CD8-positive, alpha-beta memory T cell (primary cell): Measurements from ENCODE around the gene SPATS2. TPM values are rescaled to one million over a fixed set of nuclear protein-coding genes. Genes with fewer than 3 reads are reported as not detected.
A peak's percentile ranks its signal among the peaks of the same experiment; 100 is the strongest.

Experiments used
- CTCF ChIA-PET: fragments of 350-600 bp; sonication (Branson Sonifier 250); formaldehyde crosslinking; loops from one replicate; lab custom pipeline; 2021; ENCODE audit warnings: antibody characterized with exemption; lab: Charles Lee
- POLR2A ChIA-PET: fragments of 350-600 bp; sonication (Branson Sonifier 250); formaldehyde crosslinking; loops from one replicate; lab custom pipeline; 2021; ENCODE audit warnings: antibody characterized with exemption; lab: Charles Lee
- DNase-seq, 5 donors: peaks; one replicate each; pipeline versions ENCODE4 v3.0.0 to v3.0.0-alpha.2; 2020 to 2022; ENCODE audit warnings: mixed read lengths in 1 of 5
- H3K27ac ChIP-seq: one replicate; pipeline ENCODE4 v1.7.0; 2013; ENCODE audit warnings: low read depth, mild to moderate bottlenecking, low read length, moderate library complexity
- H3K27me3 ChIP-seq: 2 replicates; pipeline ENCODE4 v1.7.0; 2013; ENCODE audit warnings: low read length, mild to moderate bottlenecking; ENCODE audit not compliant: insufficient read depth, poor library complexity, severe bottlenecking
- H3K36me3 ChIP-seq: 2 replicates; pipeline ENCODE4 v1.7.0; 2013; ENCODE audit warnings: mild to moderate bottlenecking, low read length, moderate library complexity; ENCODE audit not compliant: insufficient read depth
- H3K4me1 ChIP-seq: 2 replicates; pipeline ENCODE4 v1.7.0; 2013; ENCODE audit warnings: mild to moderate bottlenecking, low read length, moderate library complexity; ENCODE audit not compliant: insufficient read depth
- H3K4me3 ChIP-seq: 2 replicates; pipeline ENCODE4 v1.7.0; 2013; ENCODE audit warnings: mild to moderate bottlenecking, low read length
- H3K9me3 ChIP-seq: 2 replicates; pipeline ENCODE4 v1.7.0; 2013; ENCODE audit warnings: mild to moderate bottlenecking, low read length
- H3K27ac Mint-ChIP-seq, 8 donors: one replicate each; pipeline ENCODE4 v1.8.0; 2020 to 2021; ENCODE audit warnings: mixed read lengths in 8 of 8, mild to moderate bottlenecking in 6 of 8, inconsistent platforms in 3 of 8, moderate library complexity in 3 of 8
- H3K27me3 Mint-ChIP-seq, 2 donors: one replicate each; pipeline ENCODE4 v1.8.0; 2020 to 2021; ENCODE audit warnings: mixed read lengths in 2 of 2, mild to moderate bottlenecking in 1 of 2, moderate library complexity in 1 of 2
- H3K36me3 Mint-ChIP-seq, 3 donors: one replicate each; pipeline ENCODE4 v1.8.0; 2020 to 2021; ENCODE audit warnings: mixed read lengths in 3 of 3, inconsistent platforms in 1 of 3, mild to moderate bottlenecking in 1 of 3
- H3K4me1 Mint-ChIP-seq, 3 donors: one replicate each; pipeline ENCODE4 v1.8.0; 2020 to 2021; ENCODE audit warnings: mixed read lengths in 3 of 3, inconsistent platforms in 1 of 3, mild to moderate bottlenecking in 1 of 3
- H3K4me3 Mint-ChIP-seq, 7 donors: one replicate each; pipeline ENCODE4 v1.8.0; 2020 to 2021; ENCODE audit warnings: mixed read lengths in 7 of 7, mild to moderate bottlenecking in 6 of 7, moderate library complexity in 4 of 7, inconsistent platforms in 2 of 7
- H3K9me3 Mint-ChIP-seq, 5 donors: one replicate each; pipeline ENCODE4 v1.8.0; 2020 to 2022; ENCODE audit warnings: mixed read lengths in 5 of 5, mild to moderate bottlenecking in 3 of 5, moderate library complexity in 2 of 5, inconsistent platforms in 1 of 5
- polyA plus RNA-seq: library from polyadenylated mRNA; unstranded; fragments of 300-500 nt; fragmentation: Illumina TruSeq; gene quantifications from one replicate; pipeline ENCODE4 v1.2.3, GENCODE V29; 2021
- total RNA-seq, 2 experiments: library from RNA; stranded (reverse); gene quantifications; one replicate each; pipeline ENCODE4 v1.2.3, GENCODE V29; 2021

The SPATS2 gene
- total and polyA plus RNA-seq, 3 experiments from 2014 or later: 7.6 to 9.4 (median 9.1) TPM

DNA sequence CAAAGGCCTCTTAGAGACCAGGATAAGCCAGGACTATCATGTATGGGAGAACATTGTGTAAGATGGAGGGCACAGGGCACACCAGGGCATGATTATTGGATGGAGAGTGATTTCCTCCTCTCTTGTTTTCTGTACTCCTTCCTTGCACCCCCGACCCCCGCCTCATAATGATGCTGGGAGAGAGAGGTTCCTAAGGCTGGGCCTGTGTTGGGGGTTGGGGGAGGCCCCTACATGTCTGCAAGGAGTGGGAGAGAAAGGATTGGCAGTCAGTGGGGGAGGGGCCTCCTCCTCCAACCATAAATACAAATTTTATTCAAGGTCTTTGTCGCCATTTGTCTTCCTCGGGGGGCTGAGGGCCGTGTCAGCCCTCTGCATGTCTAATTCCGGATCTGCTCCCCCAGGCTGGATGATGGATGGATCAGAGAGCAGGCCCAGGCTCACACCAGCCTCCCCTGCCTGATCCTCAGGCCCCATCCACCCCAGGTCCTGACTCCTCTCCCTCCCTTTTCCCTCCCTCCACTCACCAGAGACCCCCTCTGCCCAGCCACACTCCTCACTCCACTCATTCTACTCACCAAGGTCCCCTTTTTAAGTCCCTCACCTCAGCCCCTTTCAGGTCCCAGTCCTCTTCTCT is 28.3 kb upstream of the SPATS2 start:
- Mint-ChIP-seq H3K4me1 (peaks cover 30 to 52% (median 35%) of the 10 kb centered on the region in 3 donors), H3K9me3 (no peaks in the 10 kb centered on the region), H3K4me3 (no peak overlapping the region), H3K36me3 (no peaks in the 10 kb centered on the region), H3K27ac (no peak overlapping the region), H3K27me3 (peaks cover 42 to 49% of the 10 kb centered on the region in 2 donors)
- POLR2A ChIA-PET: no interaction called here
- Histone ChIP-seq H3K27ac (no peak overlapping the region), H3K9me3 (no peaks in the 10 kb centered on the region), H3K36me3 (no peaks in the 10 kb centered on the region), H3K4me1 (peaks cover 31% of the 10 kb centered on the region), H3K27me3 (peaks cover 36% of the 10 kb centered on the region), H3K4me3 (no peak overlapping the region)
- no peak for DNase-seq
- CTCF ChIA-PET: interaction anchor here (0.7 to 3.6 kb wide), 6 partner anchors 15 to 48 kb away, joined by 3 to 26 read pairs (median 4); partner anchors contain the start of genes SPATS2 and TROAP

GRCh38 chr12:49339464-49339861 is 27.8 kb upstream of the SPATS2 start:
- Histone ChIP-seq H3K27me3 (peaks cover 41% of the 10 kb centered on the region), H3K9me3 (no peaks in the 10 kb centered on the region), H3K4me3 (no peak overlapping the region), H3K27ac (no peak overlapping the region), H3K4me1 (peaks cover 34% of the 10 kb centered on the region), H3K36me3 (no peaks in the 10 kb centered on the region)
- Mint-ChIP-seq H3K27me3 (peaks cover 39 to 46% of the 10 kb centered on the region in 2 donors), H3K4me3 (no peak overlapping the region), H3K36me3 (no peaks in the 10 kb centered on the region), H3K27ac (no peak overlapping the region), H3K9me3 (no peaks in the 10 kb centered on the region), H3K4me1 (peaks cover 33 to 56% (median 40%) of the 10 kb centered on the region in 3 donors)
- POLR2A ChIA-PET: no interaction called here
- no peak for DNase-seq
- CTCF ChIA-PET: interaction anchor here (0.9 to 3.6 kb wide), 3 partner anchors 16 to 49 kb away, joined by 3 to 26 read pairs (median 3); no protein-coding TSS in a partner anchor

DNA sequence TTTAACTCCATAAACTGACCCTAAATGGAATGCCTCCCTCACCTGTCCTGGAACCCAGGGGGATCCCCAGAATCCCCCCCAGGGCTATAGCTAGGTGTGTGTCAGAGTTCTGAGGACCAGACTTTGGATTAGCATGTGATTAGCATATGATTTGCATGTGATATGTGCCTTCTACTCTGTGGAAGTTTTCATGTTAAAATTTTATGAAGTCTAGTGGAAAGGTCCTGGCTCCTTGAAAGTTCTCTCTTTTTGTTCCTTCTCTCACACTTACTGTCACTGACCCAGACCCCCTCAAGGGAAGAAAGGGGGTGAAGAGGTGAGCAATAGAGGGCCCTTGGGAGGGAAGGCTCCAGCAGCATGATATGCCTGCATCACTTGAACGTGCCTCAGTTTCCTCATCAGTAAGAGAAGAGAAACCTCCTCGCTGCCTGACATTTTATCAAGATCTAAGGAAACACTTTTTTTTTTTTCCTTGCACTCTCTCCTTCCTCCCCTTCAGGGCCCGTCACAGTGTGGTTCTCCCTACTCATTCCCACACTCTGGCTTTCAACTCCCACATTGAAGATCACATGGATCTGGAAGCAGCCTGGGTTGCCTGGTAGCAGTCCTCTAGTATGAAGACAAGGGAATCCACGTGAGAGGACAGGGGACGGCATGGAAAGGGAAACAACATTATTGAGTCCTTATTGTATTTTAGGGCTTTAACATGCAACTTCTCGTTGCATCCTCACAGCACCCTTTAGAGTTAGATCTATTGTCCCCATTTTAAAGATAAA is 27.0 kb upstream of the SPATS2 start:
- no peak for DNase-seq
- no peaks in the 10 kb centered on the region for H3K36me3 ChIP-seq
- H3K9me3 ChIP-seq: no peaks in the 10 kb centered on the region
- ChIA-PET CTCF (interaction anchor here (1.6 kb wide), 1 partner anchor 22 kb away, joined by 5 read pairs; no protein-coding TSS in a partner anchor), POLR2A (no interaction called here)
- H3K4me3 ChIP-seq: no peak overlapping the region
- Mint-ChIP-seq H3K36me3 (no peaks in the 10 kb centered on the region), H3K4me1 (peaks cover 33 to 55% (median 42%) of the 10 kb centered on the region in 3 donors), H3K27me3 (peaks cover 31 to 39% of the 10 kb centered on the region in 2 donors), H3K9me3 (no peaks in the 10 kb centered on the region), H3K27ac (no peak overlapping the region), H3K4me3 (peak overlapping the region in 5 of 7 donors; percentile 4 to 76 (median 46))
- H3K4me1 ChIP-seq: peaks cover 34% of the 10 kb centered on the region
- H3K27me3 ChIP-seq: peaks cover 36% of the 10 kb centered on the region
- H3K27ac ChIP-seq: no peak overlapping the region

DNA sequence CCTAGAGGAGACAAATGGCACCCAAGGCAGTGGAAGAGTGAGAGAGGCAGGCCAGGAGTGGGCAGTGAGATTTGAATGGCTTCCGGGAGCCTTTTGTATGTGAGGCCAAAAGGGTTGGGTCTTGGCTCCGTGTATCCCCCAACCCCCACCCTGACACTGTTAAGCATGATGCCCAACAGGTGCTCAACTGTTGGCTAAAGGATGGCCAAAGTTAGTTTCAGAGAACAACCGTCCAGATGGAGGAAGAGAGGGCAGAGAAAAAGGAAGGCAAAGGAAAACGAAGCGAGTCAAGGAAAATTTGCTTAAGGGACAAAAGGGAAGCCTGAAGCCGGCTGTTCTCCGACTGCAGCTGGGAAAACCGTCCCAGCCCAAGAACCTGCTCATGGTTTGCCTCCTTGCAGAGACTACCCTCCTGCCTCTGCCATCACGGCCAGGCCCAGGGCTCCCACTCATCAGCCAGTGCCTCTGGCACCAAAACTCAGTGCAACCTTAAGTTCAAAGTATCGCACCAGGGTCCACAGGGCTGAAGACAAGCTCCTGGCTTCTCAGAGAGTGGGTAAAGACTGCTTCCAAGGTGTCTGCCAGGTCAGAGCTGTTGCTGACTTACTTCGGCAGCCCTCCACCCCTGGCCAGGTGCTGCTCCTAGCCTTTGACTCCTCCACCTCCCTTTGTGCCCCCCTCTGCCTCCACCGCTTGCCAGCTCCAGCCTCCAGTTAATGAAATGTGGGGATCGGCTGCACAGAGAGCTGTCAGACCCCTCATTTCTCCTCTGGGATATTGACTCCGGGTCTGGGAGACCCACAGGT is 26.1 kb upstream of the SPATS2 start:
- Histone ChIP-seq H3K27ac (no peak overlapping the region), H3K9me3 (no peaks in the 10 kb centered on the region), H3K36me3 (no peaks in the 10 kb centered on the region), H3K27me3 (peaks cover 39% of the 10 kb centered on the region), H3K4me1 (peaks cover 42% of the 10 kb centered on the region), H3K4me3 (no peak overlapping the region)
- no peaks in the 10 kb centered on the region for H3K9me3 Mint-ChIP-seq
- no peaks in the 10 kb centered on the region for H3K36me3 Mint-ChIP-seq
- H3K4me1 Mint-ChIP-seq: peaks cover 35 to 60% (median 42%) of the 10 kb centered on the region in 3 donors
- no peak for DNase-seq
- ChIA-PET CTCF (interaction anchor here (1.1 to 3.8 kb wide), 16 partner anchors 8 to 242 kb away, joined by 3 to 109 read pairs (median 6); partner anchors contain the start of genes PRPH, SPATS2 and TROAP), POLR2A (interaction anchor here (0.5 to 0.8 kb wide), 2 partner anchors 21 to 210 kb away, joined by 3 to 5 read pairs; partner anchors contain the start of gene TUBA1B)
- H3K27me3 Mint-ChIP-seq: peaks cover 32 to 40% of the 10 kb centered on the region in 2 donors
- H3K27ac Mint-ChIP-seq: peak overlapping the region in 1 of 8 donors; percentile 65
- peak overlapping the region in 5 of 7 donors; percentile 38 to 76 (median 55) for H3K4me3 Mint-ChIP-seq

GRCh38 chr12:49341777-49342065 is 25.5 kb upstream of the SPATS2 start:
- Mint-ChIP-seq H3K27me3 (peaks cover 34 to 44% of the 10 kb centered on the region in 2 donors), H3K27ac (no peak overlapping the region), H3K9me3 (no peaks in the 10 kb centered on the region), H3K36me3 (no peaks in the 10 kb centered on the region), H3K4me3 (peak overlapping the region in 6 of 7 donors; percentile 38 to 91 (median 57)), H3K4me1 (peaks cover 39 to 64% (median 47%) of the 10 kb centered on the region in 3 donors)
- H3K9me3 ChIP-seq: no peaks in the 10 kb centered on the region
- H3K36me3 ChIP-seq: no peaks in the 10 kb centered on the region
- H3K27ac ChIP-seq: no peak overlapping the region
- no peak overlapping the region for H3K4me3 ChIP-seq
- peaks cover 39% of the 10 kb centered on the region for H3K27me3 ChIP-seq
- ChIA-PET CTCF (interaction anchor here (0.8 to 3.8 kb wide), 19 partner anchors 8 to 242 kb away, joined by 3 to 109 read pairs (median 5); partner anchors contain the start of genes PRPH, SPATS2 and TROAP), POLR2A (interaction anchor here (0.5 kb wide), 2 partner anchors 21 to 371 kb away, joined by 3 to 5 read pairs; no protein-coding TSS in a partner anchor)
- peaks cover 44% of the 10 kb centered on the region for H3K4me1 ChIP-seq
- DNase-seq: no peak

GRCh38 chr12:49342066-49342913 is 25.0 kb upstream of the SPATS2 start:
- H3K4me3 Mint-ChIP-seq: peak overlapping the region; percentile 62 to 91 (median 75)

More at GRCh38 chr12:49342066-49342913, 25.0 kb upstream of the SPATS2 start:
- Mint-ChIP-seq H3K27me3 (peaks cover 35 to 44% of the 10 kb centered on the region in 2 donors), H3K9me3 (no peaks in the 10 kb centered on the region), H3K4me1 (peaks cover 40 to 64% (median 48%) of the 10 kb centered on the region in 3 donors), H3K27ac (peak overlapping the region in 4 of 8 donors; percentile 12 to 36 (median 32)), H3K36me3 (no peaks in the 10 kb centered on the region)
- CTCF ChIA-PET: interaction anchor here (0.8 to 3.8 kb wide), 23 partner anchors 9 to 243 kb away, joined by 3 to 109 read pairs (median 5); partner anchors contain the start of genes PRPH, SPATS2 and TROAP
- Histone ChIP-seq H3K36me3 (no peaks in the 10 kb centered on the region), H3K9me3 (no peaks in the 10 kb centered on the region), H3K27me3 (peaks cover 43% of the 10 kb centered on the region), H3K4me3 (peak overlapping the region; percentile 63), H3K27ac (no peak overlapping the region), H3K4me1 (peaks cover 47% of the 10 kb centered on the region)
- POLR2A ChIA-PET: interaction anchor here (0.5 to 1.5 kb wide), 4 partner anchors 16 to 580 kb away, joined by 3 to 7 read pairs (median 4); partner anchors contain the start of gene TROAP
- peak; percentile 57 to 81 (median 63) for DNase-seq
